Measurements from ENCODE around the gene VAT1. TPM values are rescaled to one million over a fixed set of nuclear protein-coding genes. Genes with fewer than 3 reads are reported as not detected.

The VAT1 gene
- total and polyA plus RNA-seq, 2 of the 13 experiments (the other 11 are each of a cell fraction or from before 2014, with no cell fraction given), result 143 to 205 TPM

DNA sequence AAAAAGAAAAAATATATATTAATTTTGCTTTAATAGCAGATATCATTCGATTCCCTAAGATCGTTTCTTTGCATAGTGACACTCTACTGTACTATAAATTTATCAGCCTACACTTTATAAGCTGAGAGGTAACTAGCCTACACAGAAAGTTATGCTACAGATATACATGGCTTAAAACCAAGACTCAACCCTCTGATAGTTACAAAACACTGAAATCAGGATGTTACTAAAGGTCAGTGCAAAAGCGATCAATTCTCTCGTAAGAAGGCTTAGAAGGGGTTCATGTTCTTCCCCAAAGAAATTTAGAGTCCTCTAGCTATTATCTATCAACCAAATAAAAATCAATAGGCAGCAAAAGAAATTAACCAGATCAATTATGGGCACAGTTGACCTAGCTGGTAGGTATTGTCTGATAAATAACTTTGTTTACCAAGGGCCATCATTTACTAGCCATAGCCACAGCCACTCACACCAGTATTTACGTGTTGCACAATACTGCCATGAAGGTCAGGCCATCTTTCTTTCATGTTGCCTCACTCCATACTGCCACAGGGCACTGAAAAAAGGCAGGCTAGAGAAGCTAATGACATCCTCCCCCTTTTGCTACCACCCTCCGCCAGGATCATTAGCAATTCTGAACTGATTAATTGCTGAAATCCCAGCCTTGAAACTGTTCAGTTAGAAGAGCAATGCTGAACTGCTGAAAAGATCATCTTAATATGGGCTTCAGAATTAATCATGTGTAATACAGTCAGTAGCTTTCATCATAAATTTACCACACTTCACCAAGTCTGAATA, 46.6 kb upstream of the VAT1 start (continued):
- TF ChIP-seq HHEX (CRISPR knock-in tag; IDR thresholded peaks at IDR 0.05) (peak; percentile 86), ZNF724P (CRISPR knock-in tag; IDR thresholded peaks at IDR 0.05; ENCODE audit: borderline replicate concordance) (peak; percentile 80), ZZZ3 (CRISPR knock-in tag; IDR thresholded peaks at IDR 0.05; ENCODE audit: borderline replicate concordance) (no peak), ZNF446 (CRISPR knock-in tag; IDR thresholded peaks at IDR 0.05) (no peak), SRSF9 (IDR thresholded peaks at IDR 0.05; ENCODE audit: borderline replicate concordance, insufficient read depth, low read depth, low read length, poor library complexity, severe bottlenecking) (no peak), TBX3 (IDR thresholded peaks at IDR 0.05; ENCODE audit: borderline replicate concordance) (peak; percentile 90), RBAK (CRISPR knock-in tag; IDR thresholded peaks at IDR 0.05) (peak; percentile 63; the same call in 1 of the 2 replicates), ZNF572 (CRISPR knock-in tag; IDR thresholded peaks at IDR 0.05) (no peak), BHLHE40 (IDR thresholded peaks at IDR 0.05; ENCODE audit: low read length) (peak; percentile 60), MTA1 (CRISPR knock-in tag; IDR thresholded peaks at IDR 0.05; ENCODE audit: borderline replicate concordance) (no peak; the same call in 1 of the 2 replicates), BRCA1 (CRISPR knock-in tag; IDR thresholded peaks at IDR 0.05) (no peak), ZNF264 (CRISPR knock-in tag; IDR thresholded peaks at IDR 0.05) (peak; percentile 91), CC2D1A (CRISPR knock-in tag; IDR thresholded peaks at IDR 0.05) (peak; percentile 64; the same call in 1 of the 2 replicates), YEATS2 (CRISPR knock-in tag; IDR thresholded peaks at IDR 0.05; ENCODE audit: borderline replicate concordance) (peak; percentile 63; the same call in 1 of the 2 replicates), KLF9 (CRISPR knock-in tag; IDR thresholded peaks at IDR 0.05; ENCODE audit: low read depth) (peak; percentile 81; the same call in 1 of the 2 replicates)
- TF ChIP-seq, protein P1, sequence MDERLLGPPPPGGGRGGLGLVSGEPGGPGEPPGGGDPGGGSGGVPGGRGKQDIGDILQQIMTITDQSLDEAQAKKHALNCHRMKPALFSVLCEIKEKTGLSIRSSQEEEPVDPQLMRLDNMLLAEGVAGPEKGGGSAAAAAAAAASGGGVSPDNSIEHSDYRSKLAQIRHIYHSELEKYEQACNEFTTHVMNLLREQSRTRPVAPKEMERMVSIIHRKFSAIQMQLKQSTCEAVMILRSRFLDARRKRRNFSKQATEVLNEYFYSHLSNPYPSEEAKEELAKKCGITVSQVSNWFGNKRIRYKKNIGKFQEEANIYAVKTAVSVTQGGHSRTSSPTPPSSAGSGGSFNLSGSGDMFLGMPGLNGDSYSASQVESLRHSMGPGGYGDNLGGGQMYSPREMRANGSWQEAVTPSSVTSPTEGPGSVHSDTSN (CRISPR knock-in tag; IDR thresholded peaks at IDR 0.05), result no peak
- TF ChIP-seq, protein P2, sequence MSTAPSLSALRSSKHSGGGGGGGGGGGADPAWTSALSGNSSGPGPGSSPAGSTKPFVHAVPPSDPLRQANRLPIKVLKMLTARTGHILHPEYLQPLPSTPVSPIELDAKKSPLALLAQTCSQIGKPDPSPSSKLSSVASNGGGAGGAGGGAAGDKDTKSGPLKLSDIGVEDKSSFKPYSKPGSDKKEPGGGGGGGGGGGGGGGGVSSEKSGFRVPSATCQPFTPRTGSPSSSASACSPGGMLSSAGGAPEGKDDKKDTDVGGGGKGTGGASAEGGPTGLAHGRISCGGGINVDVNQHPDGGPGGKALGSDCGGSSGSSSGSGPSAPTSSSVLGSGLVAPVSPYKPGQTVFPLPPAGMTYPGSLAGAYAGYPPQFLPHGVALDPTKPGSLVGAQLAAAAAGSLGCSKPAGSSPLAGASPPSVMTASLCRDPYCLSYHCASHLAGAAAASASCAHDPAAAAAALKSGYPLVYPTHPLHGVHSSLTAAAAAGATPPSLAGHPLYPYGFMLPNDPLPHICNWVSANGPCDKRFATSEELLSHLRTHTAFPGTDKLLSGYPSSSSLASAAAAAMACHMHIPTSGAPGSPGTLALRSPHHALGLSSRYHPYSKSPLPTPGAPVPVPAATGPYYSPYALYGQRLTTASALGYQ (CRISPR knock-in tag; IDR thresholded peaks at IDR 0.05), result peak; percentile 81
- TF ChIP-seq, protein P3, sequence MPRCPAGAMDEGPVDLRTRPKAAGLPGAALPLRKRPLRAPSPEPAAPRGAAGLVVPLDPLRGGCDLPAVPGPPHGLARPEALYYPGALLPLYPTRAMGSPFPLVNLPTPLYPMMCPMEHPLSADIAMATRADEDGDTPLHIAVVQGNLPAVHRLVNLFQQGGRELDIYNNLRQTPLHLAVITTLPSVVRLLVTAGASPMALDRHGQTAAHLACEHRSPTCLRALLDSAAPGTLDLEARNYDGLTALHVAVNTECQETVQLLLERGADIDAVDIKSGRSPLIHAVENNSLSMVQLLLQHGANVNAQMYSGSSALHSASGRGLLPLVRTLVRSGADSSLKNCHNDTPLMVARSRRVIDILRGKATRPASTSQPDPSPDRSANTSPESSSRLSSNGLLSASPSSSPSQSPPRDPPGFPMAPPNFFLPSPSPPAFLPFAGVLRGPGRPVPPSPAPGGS (CRISPR knock-in tag; IDR thresholded peaks at IDR 0.05), result no peak
